ENCODE data around the gene BMP6.

The BMP6 gene

GRCh38 chr6:7749478-7749877, 23.6 kb downstream of the BMP6 start:
- DNase-seq: no peak

- DNase-seq: no peak
Observed at GRCh38 chr6:7750197-7750596, 24.3 kb downstream of the BMP6 start.

GRCh38 chr6:7758456-7758855, 32.6 kb downstream of the BMP6 start:
- no peak for DNase-seq

- no peak for DNase-seq
Observed at GRCh38 chr6:7759320-7759719, 33.4 kb downstream of the BMP6 start.

GRCh38 chr6:7761051-7761450, 35.2 kb downstream of the BMP6 start:
- DNase-seq: no peak

GRCh38 chr6:7762760-7763159, 36.9 kb downstream of the BMP6 start:
- no peak for DNase-seq

- peak; percentile 45 for DNase-seq
Observed at GRCh38 chr6:7763881-7764280, 38.0 kb downstream of the BMP6 start.

- no peak for DNase-seq
Observed at GRCh38 chr6:7765575-7766325, 39.9 kb downstream of the BMP6 start.

- no peak for DNase-seq
Observed at GRCh38 chr6:7769702-7770101, 43.8 kb downstream of the BMP6 start.

- DNase-seq: no peak
Observed at GRCh38 chr6:7770111-7770510, 44.2 kb downstream of the BMP6 start.

GRCh38 chr6:7770601-7771000, 44.7 kb downstream of the BMP6 start:
- no peak for DNase-seq

- DNase-seq: no peak
Observed at GRCh38 chr6:7773322-7773721, 47.4 kb downstream of the BMP6 start.

GRCh38 chr6:7773914-7774313, 48.0 kb downstream of the BMP6 start:
- no peak for DNase-seq

- no peak for DNase-seq
Observed at GRCh38 chr6:7776509-7776908, 50.6 kb downstream of the BMP6 start.

GRCh38 chr6:7777074-7777473, 51.2 kb downstream of the BMP6 start:
- DNase-seq: no peak

GRCh38 chr6:7781240-7781639, 55.3 kb downstream of the BMP6 start:
- no peak for DNase-seq

GRCh38 chr6:7784248-7784647, 58.3 kb downstream of the BMP6 start:
- DNase-seq: no peak

GRCh38 chr6:7784706-7785105, 58.8 kb downstream of the BMP6 start:
- DNase-seq: no peak

GRCh38 chr6:7785243-7786035, 59.5 kb downstream of the BMP6 start:
- no peak for DNase-seq

GRCh38 chr6:7786214-7786661, 60.3 kb downstream of the BMP6 start:
- DNase-seq: no peak

- no peak for DNase-seq
Observed at GRCh38 chr6:7787137-7787608, 61.3 kb downstream of the BMP6 start.

GRCh38 chr6:7787731-7788130, 61.8 kb downstream of the BMP6 start:
- DNase-seq: no peak

- no peak for DNase-seq
Observed at GRCh38 chr6:7794509-7794908, 68.6 kb downstream of the BMP6 start.

GRCh38 chr6:7797386-7797785, 71.5 kb downstream of the BMP6 start:
- no peak for DNase-seq
